ENCODE measurements around the gene TCF4. TPM values are rescaled to one million over a fixed set of nuclear protein-coding genes. Genes with fewer than 3 reads are reported as not detected.

The TCF4 gene
- total RNA-seq, 1 donor = 84.6 TPM

DNA sequence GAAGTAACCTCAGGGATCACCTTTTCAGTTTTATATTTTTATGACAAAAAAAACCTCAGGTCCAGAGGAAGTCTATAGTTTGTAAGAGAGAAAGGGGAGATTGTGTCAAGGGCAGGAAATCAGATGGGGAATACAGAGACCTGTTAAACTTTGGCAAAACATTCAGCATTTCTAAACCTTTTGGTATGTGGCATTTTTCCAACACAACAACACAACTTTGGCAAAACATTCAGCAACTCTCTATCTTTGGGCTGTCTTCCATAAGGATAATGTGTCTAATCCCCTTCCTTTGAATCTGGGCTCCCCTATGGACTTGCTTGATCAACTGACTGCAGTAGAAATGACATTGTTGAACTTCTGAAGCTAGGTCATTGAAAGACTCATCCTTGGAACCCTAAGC, 408.2 kb downstream of the TCF4 start:
- DNase-seq (ENCODE audit: low read depth) = peak; percentile 18
- H3K4me3 ChIP-seq (ENCODE audit: low read depth, low read length) = no peak overlapping the region
- TF ChIP-seq, protein P1, sequence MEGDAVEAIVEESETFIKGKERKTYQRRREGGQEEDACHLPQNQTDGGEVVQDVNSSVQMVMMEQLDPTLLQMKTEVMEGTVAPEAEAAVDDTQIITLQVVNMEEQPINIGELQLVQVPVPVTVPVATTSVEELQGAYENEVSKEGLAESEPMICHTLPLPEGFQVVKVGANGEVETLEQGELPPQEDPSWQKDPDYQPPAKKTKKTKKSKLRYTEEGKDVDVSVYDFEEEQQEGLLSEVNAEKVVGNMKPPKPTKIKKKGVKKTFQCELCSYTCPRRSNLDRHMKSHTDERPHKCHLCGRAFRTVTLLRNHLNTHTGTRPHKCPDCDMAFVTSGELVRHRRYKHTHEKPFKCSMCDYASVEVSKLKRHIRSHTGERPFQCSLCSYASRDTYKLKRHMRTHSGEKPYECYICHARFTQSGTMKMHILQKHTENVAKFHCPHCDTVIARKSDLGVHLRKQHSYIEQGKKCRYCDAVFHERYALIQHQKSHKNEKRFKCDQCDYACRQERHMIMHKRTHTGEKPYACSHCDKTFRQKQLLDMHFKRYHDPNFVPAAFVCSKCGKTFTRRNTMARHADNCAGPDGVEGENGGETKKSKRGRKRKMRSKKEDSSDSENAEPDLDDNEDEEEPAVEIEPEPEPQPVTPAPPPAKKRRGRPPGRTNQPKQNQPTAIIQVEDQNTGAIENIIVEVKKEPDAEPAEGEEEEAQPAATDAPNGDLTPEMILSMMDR (IDR thresholded peaks at IDR 0.05; ENCODE audit: insufficient read depth, low read depth, low read length) = no peak

DNA sequence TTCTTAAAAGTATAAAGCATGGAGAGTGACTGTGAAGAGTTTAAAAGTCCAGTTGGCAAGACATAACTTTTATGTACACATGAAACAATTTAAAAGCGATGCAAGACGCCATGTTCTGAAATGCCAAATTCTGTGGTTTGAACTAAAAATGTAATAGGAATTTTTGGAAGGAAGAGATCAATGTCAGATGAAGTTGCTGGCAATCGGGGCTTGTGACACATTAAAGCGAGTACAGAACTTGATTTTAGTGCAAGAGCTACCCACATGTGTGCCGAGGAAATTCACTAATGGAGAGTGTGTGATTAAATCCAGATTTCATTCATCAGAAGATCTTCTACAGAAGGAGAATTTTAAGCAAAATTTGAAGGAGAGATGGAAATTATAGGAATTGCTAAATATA, 408.6 kb downstream of the TCF4 start:
- H3K4me3 ChIP-seq (ENCODE audit: low read depth, low read length) = no peak overlapping the region
- no peak for DNase-seq (ENCODE audit: low read depth)
- TF ChIP-seq, protein P1 (IDR thresholded peaks at IDR 0.05; ENCODE audit: insufficient read depth, low read depth, low read length) = no peak

DNA sequence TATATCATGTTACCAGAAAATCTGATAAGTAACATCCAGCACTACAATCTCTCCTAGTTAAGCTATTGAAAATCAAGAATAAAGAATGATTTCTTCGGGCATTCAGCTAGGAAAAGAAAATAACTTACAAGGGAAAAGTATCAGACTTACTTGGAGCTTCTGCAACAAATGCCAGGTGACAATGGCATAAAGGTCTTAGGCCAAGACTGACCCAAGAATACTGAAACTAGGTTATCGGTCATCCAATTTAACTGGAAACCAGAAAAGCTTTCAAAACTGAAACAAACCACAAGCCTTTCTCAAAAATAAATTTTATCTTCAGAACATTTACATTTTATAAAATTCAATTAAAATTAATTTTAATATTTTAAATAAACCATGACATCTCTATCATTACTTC, 414.7 kb downstream of the TCF4 start:
- TF ChIP-seq, protein P1 (IDR thresholded peaks at IDR 0.05; ENCODE audit: insufficient read depth, low read depth, low read length) = no peak
- no peak overlapping the region for H3K4me3 ChIP-seq (ENCODE audit: low read depth, low read length)
- no peak for DNase-seq (ENCODE audit: low read depth)

Small RNAs within 50 kb of the gene (small RNA-seq; reads per million reads assigned to genes)
- gene MIR4529 = not detected
